Activated naive CD8-positive, alpha-beta T cell treated with anti-CD3 and anti-CD28 coated beads, Interleukin-2, amount 50 U/mL, for 24 hours (primary cell): ENCODE results near the gene PTMA.
"Not testable (repeated sequence)": the region's sequence is repeated elsewhere in the genome, so short reads cannot be mapped to it uniquely, and the experiment has no call there.

Source experiments
- ATAC-seq: fragments of 150-1000 bp; cut with Tn5 transposase; one replicate; pipeline ENCODE4 v1.10.0; 2021
- DNase-seq: peaks from one replicate; pipeline ENCODE4 v3.0.0; 2021
- H3K27ac Mint-ChIP-seq: one replicate; pipeline ENCODE4 v1.8.0; 2021; ENCODE audit warnings: mild to moderate bottlenecking, mixed read lengths
- H3K27me3 Mint-ChIP-seq: one replicate; pipeline ENCODE4 v1.8.0; 2021; ENCODE audit warnings: mixed read lengths
- H3K36me3 Mint-ChIP-seq: one replicate; pipeline ENCODE4 v1.8.0; 2021; ENCODE audit warnings: low read depth, mixed read lengths
- H3K4me1 Mint-ChIP-seq: one replicate; pipeline ENCODE4 v1.8.0; 2021; ENCODE audit warnings: mixed read lengths
- H3K4me3 Mint-ChIP-seq: one replicate; pipeline ENCODE4 v1.8.0; 2021; ENCODE audit warnings: mild to moderate bottlenecking, moderate library complexity, mixed read lengths
- H3K9me3 Mint-ChIP-seq: one replicate; pipeline ENCODE4 v1.8.0; 2021; ENCODE audit warnings: mixed read lengths

Gene PTMA, protein sequence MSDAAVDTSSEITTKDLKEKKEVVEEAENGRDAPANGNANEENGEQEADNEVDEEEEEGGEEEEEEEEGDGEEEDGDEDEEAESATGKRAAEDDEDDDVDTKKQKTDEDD

DNA sequence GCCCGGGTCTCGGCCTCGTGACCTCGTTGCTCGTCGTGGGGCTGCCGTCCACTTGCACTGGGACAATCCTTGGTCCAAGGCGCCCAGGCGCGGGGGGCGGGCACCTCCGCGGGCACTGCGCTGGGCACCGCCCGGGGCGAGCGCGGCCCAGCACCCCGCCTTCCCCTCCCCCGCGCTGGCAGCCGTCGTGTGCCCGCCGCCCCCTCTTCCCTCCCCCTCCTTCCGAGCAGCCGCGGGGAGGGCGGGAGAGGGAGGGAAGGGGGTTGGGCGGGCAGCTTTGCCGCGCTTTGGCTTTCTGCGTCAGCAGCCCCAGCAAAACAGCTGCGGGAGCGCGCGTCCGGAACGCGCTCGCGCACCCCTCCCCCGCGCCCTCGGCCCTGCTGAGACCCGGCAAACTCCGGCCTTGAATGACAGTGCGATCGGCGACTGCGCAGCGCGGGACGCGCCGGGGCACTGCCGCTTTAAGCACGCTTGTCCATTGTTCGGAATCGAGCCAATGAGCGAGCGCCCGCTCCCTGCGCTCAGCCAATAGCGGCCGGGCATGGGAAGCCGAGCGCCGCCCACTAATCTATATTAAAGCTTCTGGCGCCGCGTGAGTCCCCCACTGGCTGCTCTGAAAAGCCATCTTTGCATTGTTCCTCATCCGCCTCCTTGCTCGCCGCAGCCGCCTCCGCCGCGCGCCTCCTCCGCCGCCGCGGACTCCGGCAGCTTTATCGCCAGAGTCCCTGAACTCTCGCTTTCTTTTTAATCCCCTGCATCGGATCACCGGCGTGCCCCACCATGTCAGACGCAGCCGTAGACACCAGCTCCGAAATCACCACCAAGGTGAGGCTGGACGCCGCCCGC lies at the start of gene PTMA:
TSS of gene PTMA (plus strand) at position 599 of the 846 bp plus-strand sequence. CDS start at position 781, 182 bp downstream.
- peak within 1 kb of the TSS; percentile 100 for H3K27ac Mint-ChIP-seq
- peak; percentile 80 for ATAC-seq
- peaks cover 43% of the 10 kb centered on the region for H3K36me3 Mint-ChIP-seq
- no peaks in the 10 kb centered on the region for H3K9me3 Mint-ChIP-seq
- H3K4me1 Mint-ChIP-seq, result peaks cover 49% of the 10 kb centered on the region
- DNase-seq, result peak; percentile 99
- H3K4me3 Mint-ChIP-seq, result peak within 1 kb of the TSS; percentile 98
- H3K27me3 Mint-ChIP-seq, result peaks cover 8% of the 10 kb centered on the region

DNA sequence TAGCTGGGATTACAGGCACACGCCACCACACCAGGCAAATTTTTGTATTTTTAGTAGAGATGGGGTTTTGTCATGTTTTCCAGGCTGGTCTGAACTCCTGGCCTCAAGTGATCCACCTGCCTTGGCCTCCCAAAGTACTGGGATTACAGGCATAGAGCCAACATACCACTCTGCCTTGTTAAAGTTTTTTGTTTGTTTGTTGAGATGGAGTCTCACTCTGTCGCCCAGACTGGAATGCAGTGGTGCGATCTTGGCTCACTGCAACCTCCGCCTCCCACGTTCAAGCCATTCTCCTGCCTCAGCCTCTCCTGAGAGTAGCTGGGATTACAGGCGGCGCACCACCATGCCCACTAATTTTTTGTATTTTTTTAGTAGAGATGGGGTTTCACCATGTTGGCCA lies 48.3 kb upstream of the PTMA start:
- H3K4me3 Mint-ChIP-seq, H3K27me3 Mint-ChIP-seq, H3K36me3 Mint-ChIP-seq, DNase-seq, H3K9me3 Mint-ChIP-seq, ATAC-seq, H3K27ac Mint-ChIP-seq: not testable (repeated sequence)
- peaks cover 24% of the 10 kb centered on the region for H3K4me1 Mint-ChIP-seq

DNA sequence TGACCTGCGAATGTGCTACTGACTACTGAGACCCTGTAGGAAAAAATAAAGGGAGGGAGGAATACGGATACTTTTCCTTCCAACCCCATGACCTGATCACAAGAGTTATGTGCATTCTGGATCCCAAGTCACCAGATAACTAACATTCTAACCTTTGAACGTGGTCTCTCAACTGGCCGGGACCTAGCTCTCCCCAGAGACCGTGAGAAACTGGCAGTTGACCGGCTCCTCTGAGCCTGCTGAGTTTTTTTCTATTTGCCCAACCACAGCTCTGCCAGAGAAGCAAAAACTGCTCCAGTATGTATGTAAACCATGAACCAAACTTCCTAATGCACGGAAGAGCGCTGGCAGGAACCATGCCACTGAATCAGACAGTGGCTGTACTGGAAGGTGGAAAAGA lies 47.5 kb upstream of the PTMA start:
- ATAC-seq (no peak), DNase-seq (no peak)
- Mint-ChIP-seq H3K4me3 (peak overlapping the region; percentile 70), H3K4me1 (peaks cover 26% of the 10 kb centered on the region), H3K27ac (peak overlapping the region; percentile 87), H3K36me3 (no peaks in the 10 kb centered on the region), H3K27me3 (no peaks in the 10 kb centered on the region), H3K9me3 (peaks cover 8% of the 10 kb centered on the region)

DNA sequence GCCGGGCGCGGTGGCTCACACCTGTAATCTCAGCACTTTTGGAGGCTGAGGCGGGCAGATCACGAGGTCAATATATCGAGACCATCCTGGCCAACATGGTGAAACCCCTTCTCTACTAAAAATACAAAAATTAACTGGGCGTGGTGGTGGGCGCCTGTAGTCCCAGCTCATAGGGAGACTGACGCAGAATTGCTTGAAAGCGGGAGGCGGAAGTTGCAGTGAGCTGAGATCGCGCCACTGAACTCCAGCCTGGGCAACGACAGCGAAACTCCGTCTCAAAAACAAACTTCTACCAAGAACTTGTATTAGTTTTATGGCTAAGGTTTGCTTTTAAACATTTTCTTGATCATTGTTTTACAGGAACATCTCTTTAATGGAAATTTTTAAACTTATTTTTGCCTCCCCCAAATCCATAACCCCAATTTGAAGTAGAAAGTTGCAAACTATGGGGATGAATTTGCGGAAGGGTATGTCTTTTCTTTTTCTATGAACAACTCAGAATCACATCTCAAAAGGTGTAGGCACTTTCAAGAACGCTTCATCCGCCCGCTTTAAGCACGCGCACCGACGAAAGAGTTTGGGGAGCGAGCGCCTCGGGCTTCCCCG lies 46.8 kb upstream of the PTMA start:
- peak overlapping the region; percentile 70 for H3K4me3 Mint-ChIP-seq
- ATAC-seq (no peak), DNase-seq (no peak)
- peaks cover 26% of the 10 kb centered on the region for H3K4me1 Mint-ChIP-seq
- H3K27me3 Mint-ChIP-seq, result no peaks in the 10 kb centered on the region
- H3K9me3 Mint-ChIP-seq, result peaks cover 8% of the 10 kb centered on the region
- peak overlapping the region; percentile 87 for H3K27ac Mint-ChIP-seq
- no peaks in the 10 kb centered on the region for H3K36me3 Mint-ChIP-seq

DNA sequence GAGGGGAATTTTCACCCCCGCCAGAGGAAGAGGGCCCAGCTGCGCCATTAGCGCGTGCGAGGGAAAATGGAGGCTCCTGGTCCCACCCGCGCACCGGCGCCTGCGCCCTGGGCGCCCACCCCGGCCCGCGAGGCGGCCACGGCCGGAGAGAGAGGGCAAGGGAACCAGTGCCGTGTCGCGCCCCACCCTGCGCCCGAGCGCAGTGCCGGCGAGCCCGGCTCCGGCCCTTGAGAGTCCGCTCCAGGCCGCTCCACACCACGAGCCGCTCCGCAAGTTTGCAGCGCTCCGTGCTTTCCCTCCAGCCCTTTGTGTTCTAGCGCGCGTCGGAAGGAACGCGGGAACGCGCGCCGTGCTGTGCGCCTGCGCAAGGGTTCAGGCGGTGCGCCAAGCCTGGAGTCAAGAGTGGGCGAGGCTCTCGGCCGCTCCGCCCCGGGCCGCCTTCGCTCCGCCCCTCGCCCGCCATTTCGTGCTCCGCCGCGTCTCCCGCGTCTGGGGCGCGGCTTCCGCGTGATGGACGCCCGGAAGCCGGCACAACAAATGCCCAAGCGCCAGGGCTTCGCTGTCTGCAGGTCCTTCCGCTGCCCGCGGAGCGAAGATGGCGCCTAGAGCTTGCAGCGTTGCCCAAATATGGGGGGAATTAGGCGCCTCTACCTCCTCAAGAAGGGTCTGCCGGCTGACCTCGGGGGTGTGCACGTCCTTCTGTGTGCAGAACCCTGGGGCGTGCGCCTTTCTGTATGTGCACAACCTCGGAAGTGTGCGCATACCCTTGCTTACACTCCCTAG lies 46.1 kb upstream of the PTMA start:
- Mint-ChIP-seq H3K36me3 (no peaks in the 10 kb centered on the region), H3K9me3 (peaks cover 8% of the 10 kb centered on the region), H3K27me3 (no peaks in the 10 kb centered on the region), H3K27ac (peak overlapping the region; percentile 87), H3K4me3 (peak overlapping the region; percentile 70), H3K4me1 (peaks cover 26% of the 10 kb centered on the region)
- peak; percentile 97 for DNase-seq
- peak; percentile 84 for ATAC-seq

DNA sequence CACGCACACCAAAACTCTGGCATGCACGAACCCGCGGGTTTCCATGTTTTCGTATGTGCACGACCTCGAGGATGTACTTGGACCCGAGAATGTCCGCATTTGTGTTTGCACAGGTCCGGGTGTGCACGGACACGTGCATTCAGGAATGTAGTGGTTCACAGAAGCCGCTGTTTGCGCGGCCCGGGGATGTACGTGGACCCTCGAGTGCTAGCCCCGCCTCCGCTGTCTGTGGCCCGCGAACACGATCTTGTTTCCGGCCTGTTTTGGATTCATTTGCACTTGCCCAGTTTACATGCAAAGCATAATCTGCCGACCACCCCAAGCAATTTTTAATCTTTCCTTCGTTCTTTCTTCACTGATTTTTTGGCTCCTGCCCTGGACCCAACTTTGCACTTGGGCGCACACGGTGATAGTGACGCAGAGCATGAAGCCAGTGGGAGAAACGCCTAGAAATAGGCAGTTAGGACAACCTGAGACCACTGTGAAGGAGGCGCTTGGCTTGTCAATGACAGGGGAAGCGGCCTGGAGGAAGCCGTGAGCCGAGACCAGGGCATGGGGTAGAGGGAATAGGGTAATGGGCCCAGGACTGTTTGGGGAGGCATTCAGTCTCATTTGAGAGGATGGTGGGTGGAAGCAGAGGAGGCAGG lies 45.4 kb upstream of the PTMA start:
- Mint-ChIP-seq H3K9me3 (peaks cover 8% of the 10 kb centered on the region), H3K27me3 (no peaks in the 10 kb centered on the region), H3K4me1 (peaks cover 28% of the 10 kb centered on the region), H3K27ac (peak overlapping the region; percentile 87), H3K4me3 (peak overlapping the region; percentile 70), H3K36me3 (no peaks in the 10 kb centered on the region)
- DNase-seq, result no peak
- ATAC-seq, result no peak

DNA sequence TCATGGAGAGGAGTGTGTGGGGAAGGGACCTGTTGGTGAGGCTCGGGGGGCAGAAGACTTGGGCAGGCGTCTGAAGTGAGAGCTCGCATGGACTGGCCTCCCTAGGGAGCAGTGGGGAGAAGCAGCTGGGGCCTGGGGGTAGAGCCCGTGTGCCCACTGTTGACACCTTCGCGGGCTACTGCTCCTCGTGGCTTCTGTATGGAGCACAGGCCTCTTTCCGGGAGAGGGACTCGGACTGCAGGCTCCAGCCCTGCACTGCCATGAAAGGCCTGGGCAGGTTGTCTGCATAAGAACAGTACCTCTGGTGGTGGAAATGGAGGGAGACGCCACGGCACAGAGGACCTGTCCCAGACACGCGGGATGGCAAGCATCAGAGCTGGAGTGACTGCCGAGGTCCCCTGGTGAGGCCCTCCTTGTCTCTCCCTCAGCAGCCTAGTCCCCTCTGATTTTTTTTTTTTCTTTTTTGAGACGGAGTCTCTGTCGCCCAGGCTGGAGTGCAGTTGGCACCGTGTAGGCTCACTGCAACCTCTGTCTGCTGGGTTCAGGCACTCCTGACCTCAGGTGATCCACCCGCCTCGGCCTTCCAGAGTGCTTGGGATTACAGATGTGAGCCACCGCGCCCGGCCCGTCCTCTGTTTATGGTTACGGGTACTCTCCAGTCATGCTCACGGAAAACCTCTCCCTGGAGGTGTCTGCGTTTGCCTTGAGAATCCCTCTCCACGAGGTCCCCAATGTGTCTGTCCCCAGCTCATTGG lies 44.7 kb upstream of the PTMA start:
- Mint-ChIP-seq H3K27ac (peak overlapping the region; percentile 87), H3K36me3 (no peaks in the 10 kb centered on the region), H3K4me3 (no peak overlapping the region), H3K4me1 (peaks cover 28% of the 10 kb centered on the region), H3K9me3 (peaks cover 8% of the 10 kb centered on the region), H3K27me3 (no peaks in the 10 kb centered on the region)
- ATAC-seq, result no peak
- no peak for DNase-seq

DNA sequence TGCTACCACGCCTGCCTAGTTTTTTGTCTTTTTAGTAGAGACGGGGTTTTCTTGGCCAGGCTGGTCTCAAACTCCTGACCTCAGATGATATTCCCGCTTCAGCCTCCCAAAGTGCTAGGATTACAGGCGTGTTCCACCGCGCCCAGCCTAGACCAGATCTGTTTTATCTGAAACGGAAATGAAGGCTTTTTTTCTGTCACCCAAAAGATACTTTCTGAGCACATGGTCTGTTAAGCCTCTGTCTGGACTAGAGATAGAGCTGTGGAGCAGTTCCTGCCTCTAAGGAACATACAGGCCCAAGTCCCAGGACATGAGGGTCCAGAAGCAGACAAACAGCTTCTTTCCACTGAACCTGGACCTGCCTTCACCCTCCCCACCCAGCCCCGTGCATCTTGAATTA lies 43.6 kb upstream of the PTMA start:
- Mint-ChIP-seq H3K27me3 (no peaks in the 10 kb centered on the region), H3K4me1 (peaks cover 26% of the 10 kb centered on the region), H3K4me3 (no peak overlapping the region), H3K27ac (no peak overlapping the region), H3K9me3 (peaks cover 8% of the 10 kb centered on the region), H3K36me3 (no peaks in the 10 kb centered on the region)
- no peak for ATAC-seq
- DNase-seq, result no peak

DNA sequence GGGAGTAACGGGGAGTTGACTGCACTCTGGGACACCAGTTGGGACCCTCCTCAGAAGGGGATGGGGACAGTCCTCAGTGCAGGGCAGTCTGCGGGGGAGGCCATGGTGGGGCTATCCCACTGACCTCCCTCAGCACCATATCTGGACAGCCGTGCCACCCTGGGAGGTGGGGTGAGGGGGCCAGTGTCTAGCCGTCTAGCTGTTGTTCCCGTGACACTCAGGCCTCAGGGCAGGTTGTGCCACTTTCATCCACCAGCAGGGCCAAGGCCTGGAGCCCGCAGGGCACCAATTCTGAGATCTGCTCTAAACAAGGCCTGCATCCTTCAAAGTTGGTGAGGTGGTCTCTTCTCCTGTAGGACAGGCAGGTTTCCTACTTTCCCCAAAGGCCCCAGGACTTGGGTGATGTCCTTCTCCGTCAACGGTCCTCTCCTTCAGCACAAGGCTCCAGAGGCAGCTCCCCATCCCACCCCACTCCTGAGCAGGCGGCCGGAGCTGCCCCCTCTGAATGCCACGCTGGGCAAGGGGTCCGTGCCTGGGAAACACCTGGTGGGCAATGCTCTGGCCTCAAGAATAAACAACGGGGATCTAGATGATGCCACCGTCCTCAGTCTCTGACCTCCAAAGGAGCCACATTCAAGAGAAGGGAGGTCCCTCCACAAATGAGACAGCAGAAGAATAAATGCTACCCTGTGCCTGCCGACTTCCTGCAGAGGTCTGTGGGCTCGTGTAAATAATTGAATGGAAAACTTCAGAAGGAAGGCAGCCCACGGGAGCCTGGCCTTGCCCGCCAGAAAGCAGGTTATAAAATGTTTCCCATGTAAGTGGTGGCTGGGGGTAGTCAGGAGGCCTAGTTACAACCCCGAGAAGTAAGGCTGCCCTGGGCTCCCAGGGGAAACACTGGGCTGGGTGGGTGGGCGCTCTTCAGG lies 42.8 kb upstream of the PTMA start:
- no peak for ATAC-seq
- no peak overlapping the region for H3K4me3 Mint-ChIP-seq
- no peaks in the 10 kb centered on the region for H3K27me3 Mint-ChIP-seq
- DNase-seq, result no peak
- H3K4me1 Mint-ChIP-seq, result peaks cover 26% of the 10 kb centered on the region
- H3K36me3 Mint-ChIP-seq, result no peaks in the 10 kb centered on the region
- H3K27ac Mint-ChIP-seq, result peak overlapping the region; percentile 49
- H3K9me3 Mint-ChIP-seq, result peaks cover 7% of the 10 kb centered on the region

DNA sequence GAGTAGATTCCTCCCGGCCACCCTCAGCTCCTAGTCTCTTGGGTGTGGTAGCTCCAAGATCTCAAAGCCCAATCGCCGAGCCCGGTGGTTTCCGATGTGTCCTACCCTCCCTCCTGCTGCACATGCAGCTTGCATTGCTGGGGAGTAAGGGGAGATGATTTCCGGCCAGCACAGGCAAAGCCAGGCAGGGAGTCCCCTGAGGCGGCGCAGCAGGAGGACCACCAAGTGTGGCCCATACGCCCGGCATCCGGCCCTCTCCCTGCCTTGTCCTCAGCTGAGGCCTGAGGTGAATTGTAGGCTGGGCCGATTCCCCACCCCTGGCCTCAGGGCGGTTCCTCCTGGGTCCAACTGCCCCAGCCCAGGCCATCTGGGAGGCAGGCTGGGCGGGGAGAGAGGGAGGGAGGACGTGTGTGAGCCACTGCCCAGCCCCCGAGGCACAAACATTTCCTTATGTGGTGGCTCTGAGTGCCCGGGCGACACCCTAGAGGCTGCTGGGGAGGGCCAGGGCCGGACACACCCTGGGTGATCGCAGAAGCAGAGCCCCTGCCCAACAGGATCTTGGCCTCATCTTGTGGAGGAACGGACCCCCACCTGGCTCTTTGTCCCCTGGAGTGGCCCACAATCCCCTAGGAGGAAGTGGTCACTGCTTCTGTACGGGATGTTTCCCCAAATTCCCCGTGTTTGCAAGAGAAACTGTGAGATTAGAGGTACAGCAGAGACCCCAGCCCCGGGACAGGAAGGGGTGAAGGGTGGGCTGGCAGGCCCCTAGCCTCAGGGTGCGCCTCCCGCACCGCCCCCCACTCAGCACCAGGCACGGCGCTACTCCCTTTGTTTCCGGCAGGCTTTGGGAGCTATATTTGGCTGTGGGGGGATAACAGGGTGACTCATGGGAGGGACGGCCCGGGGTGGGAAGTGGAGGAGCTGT lies 41.9 kb upstream of the PTMA start:
- H3K27me3 Mint-ChIP-seq, result no peaks in the 10 kb centered on the region
- peak; percentile 3 for ATAC-seq
- peak overlapping the region; percentile 43 for H3K4me3 Mint-ChIP-seq
- H3K36me3 Mint-ChIP-seq, result no peaks in the 10 kb centered on the region
- H3K9me3 Mint-ChIP-seq, result peaks cover 4% of the 10 kb centered on the region
- H3K27ac Mint-ChIP-seq, result peak overlapping the region; percentile 62
- H3K4me1 Mint-ChIP-seq, result peaks cover 18% of the 10 kb centered on the region
- DNase-seq, result no peak

DNA sequence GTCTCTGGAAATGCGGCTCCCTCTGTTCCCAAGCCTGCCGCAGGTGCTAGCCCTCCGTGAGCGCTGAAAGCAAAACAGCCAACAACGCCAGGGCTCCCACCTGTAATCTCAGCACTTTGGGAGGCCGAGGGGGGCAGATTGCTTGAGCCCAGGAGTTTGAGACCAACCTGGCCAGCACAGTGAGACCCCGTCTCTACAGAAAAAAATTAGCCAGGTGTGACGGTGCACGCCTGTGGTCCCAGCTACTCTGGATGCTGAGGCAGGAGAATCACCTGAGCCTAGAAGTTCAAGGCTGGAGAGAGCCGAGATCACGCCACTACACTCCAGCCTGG lies 41.3 kb upstream of the PTMA start:
- H3K4me1 Mint-ChIP-seq, result peaks cover 14% of the 10 kb centered on the region
- DNase-seq (no peak), ATAC-seq (no peak)
- H3K27me3 Mint-ChIP-seq, result no peaks in the 10 kb centered on the region
- H3K36me3 Mint-ChIP-seq, result no peaks in the 10 kb centered on the region
- no peak overlapping the region for H3K4me3 Mint-ChIP-seq
- peaks cover 4% of the 10 kb centered on the region for H3K9me3 Mint-ChIP-seq
- no peak overlapping the region for H3K27ac Mint-ChIP-seq

DNA sequence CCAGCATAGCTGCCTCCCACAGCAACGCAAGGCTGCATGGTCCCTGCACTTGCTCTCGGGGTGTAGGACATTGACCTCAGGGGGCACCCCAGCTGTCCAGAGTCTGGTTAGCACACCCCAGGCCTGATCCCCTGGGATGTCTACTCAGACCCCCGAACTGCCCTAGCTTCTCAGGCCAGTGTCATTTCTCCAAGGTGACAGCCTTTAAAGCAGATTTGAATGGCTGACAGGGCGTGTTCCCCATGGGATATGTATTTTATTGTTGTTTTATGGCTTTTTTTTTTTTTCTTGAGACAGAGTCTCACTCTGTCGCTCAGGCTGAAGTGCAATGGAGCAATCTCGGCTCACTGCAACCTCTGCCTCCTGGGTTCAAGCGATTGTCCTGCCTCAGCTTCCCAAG lies 40.8 kb upstream of the PTMA start:
- no peaks in the 10 kb centered on the region for H3K27me3 Mint-ChIP-seq
- no peak overlapping the region for H3K4me3 Mint-ChIP-seq
- no peak overlapping the region for H3K27ac Mint-ChIP-seq
- peaks cover 4% of the 10 kb centered on the region for H3K9me3 Mint-ChIP-seq
- ATAC-seq (no peak), DNase-seq (no peak)
- H3K4me1 Mint-ChIP-seq, result peaks cover 12% of the 10 kb centered on the region
- H3K36me3 Mint-ChIP-seq, result no peaks in the 10 kb centered on the region
